Subcutaneous adipose tissue (tissue), 4 donors: ENCODE data around the gene KLHL10. TPM values are rescaled to one million over a fixed set of nuclear protein-coding genes. Genes with fewer than 3 reads are reported as not detected.

Source experiments
- CTCF ChIP-seq: fragments of 450-650 bp; IDR thresholded peaks from one replicate; pipeline ENCODE4 v1.5.1; 2016; ENCODE audit warnings: low read depth, mild to moderate bottlenecking, control low read depth, antibody characterized with exemption, moderate library complexity
- total RNA-seq, 4 donors: library from RNA; depleted of rRNA; stranded (reverse); fragments of >200 nt; gene quantifications; one replicate each; pipeline ENCODE4 v1.1.0, GENCODE V29; 2016

KLHL10 gene
- total RNA-seq, 4 donors from 2014 or later: 0.51 to 0.66 (median 0.57) TPM; not detected in 1

- TF ChIP-seq CTCF: no peak
These were observed 2.3 kb upstream of the KLHL10 start for GRCh38 chr17:41835214-41835799.

GRCh38 chr17:41835800-41836549 lies 1.6 kb upstream of the KLHL10 start, which contains the start of gene NT5C3B:
Gene NT5C3B, minus strand, starts transcription at chr17:41836232. Its CDS starts 39 bp downstream, at chr17:41836193.
- TF ChIP-seq CTCF: no peak

- no peak for TF ChIP-seq CTCF
These were observed 952 bp upstream of the KLHL10 start for GRCh38 chr17:41836550-41837196.

DNA sequence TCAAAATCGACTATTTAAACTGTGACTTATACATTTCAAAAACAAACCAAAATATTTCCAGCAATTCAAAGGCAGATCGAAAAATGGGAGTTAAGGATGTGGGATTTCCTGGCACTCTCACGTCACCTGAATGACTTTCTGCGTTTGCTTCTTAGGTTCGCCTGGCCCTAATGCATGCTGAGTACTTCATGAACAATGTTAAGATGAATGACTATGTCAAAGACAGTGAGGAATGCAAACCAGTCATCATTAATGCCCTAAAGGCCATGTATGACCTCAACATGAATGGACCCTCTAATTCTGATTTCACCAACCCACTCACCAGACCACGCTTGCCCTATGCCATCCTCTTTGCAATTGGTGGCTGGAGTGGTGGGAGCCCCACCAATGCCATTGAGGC lies 7.3 kb downstream of the KLHL10 start:
- no peak for TF ChIP-seq CTCF

DNA sequence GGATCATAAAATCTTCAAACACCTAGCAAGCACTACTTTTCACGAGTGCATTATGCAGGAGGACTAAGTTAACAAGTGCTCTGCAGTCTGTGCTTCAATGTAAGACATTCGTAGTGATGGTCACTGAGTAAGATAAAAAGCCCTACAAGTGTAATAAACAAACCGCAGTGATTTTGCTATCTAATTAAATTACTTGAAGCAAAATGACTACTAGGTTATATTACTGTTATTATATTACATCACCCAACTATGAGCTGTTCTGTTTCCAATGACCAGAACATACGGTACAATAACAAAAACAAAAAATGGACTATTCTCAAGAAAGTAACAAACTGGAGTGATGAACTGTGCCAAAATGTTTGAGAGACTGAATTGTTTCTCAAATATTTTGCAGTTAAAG lies 11.2 kb downstream of the KLHL10 start:
- TF ChIP-seq CTCF: no peak

DNA sequence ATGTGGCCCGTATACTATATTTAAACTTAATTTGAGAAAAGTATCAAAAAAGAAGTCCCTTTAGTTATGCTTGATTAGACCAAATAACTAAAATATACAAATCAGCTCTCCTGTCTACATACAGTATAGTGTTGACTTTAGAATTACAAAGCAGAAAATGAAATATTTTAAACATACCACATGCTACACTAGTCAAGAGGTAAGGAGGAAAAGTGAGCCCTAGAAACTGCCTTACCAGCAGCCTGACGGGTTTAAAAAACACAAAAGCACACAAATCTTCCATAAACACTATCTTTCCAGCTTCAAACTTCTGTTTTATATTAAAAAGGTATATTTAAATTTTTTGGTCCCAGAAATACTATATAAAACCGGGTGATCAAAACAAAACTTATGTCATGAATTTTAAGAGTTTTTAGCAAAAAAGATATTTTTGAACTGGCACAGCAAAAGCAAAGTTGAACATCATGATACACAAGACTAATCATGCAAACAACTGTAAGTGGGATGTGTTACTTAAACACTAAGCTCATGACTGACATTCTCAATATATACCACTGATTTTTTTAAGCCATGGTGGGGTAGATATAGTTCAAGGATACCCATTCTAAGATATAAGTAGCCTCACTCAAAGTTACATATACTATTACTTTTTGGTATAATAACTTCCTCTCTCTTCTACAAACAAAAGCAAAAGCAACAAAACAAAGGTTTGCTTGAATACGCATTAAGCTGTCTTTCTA lies 11.8 kb downstream of the KLHL10 start:
- TF ChIP-seq CTCF: no peak
